HG02588 (cell line): ENCODE measurements around the gene SLC1A2.
A peak's percentile ranks its signal among the peaks of the same experiment; 100 is the strongest.

Source experiments
- ATAC-seq: cut with Tn5 transposase; IDR thresholded peaks from one replicate; pipeline ENCODE4 v1.9.1; 2021; ENCODE audit warnings: mild to moderate bottlenecking, moderate library complexity; ENCODE audit not compliant: unreplicated experiment

Gene SLC1A2

DNA sequence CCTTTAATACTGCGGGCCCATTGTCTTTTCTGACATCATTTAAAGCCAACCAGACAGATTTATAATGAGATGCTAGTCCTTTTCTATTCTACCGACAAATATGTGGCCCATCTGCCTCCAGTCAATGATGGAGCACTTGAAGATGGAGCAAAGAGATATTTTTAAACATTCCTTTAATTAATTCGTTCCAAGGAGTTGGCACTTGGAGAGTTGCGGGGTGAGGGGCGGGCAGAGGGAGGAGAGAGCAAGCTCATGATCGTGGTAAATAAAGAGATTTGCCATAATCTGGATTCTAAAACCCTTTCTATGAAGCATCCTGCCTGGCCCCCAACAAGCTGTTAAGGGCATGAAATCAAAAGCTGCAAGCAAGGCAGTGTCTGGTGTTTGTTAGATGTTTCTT is 5.0 kb downstream of the SLC1A2 start:
- ATAC-seq: no peak

DNA sequence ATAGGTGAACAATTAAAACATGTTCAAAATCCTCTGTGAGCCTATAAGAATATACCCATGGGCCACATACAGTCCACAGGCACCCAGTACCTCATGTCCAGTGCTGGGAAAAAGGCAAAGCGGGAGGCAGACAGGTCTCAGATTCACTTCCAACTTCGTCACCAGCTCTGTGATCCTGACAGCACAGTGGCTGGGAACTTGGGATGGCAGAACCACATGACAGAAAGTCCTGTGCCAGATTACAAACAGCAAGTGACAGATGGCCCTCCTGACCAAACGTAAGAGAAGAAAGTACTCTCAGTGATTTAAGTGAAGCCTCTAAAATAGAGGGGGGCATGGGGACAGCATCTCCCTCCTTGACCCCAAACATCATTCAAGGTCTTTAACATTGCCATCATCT is 5.8 kb downstream of the SLC1A2 start:
- ATAC-seq: no peak

DNA sequence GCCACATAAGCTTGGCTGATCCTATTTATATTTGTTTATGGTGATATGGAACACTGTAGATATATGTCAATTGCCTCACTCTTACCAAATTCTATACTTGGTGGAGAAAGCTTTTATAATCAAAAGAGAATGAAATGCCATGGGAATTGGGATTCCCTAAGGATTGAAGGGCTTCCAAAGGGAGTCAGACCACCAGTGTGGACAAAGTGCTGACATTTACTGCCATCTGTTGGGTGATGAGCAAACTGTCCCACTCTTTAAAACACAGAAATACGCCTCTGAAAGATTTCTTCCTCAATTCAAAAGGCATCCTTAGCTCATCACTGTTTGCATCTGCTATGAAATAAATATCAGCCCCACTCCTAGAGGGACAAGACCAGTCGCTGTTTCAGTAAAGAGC is 7.1 kb downstream of the SLC1A2 start:
- ATAC-seq: no peak

DNA sequence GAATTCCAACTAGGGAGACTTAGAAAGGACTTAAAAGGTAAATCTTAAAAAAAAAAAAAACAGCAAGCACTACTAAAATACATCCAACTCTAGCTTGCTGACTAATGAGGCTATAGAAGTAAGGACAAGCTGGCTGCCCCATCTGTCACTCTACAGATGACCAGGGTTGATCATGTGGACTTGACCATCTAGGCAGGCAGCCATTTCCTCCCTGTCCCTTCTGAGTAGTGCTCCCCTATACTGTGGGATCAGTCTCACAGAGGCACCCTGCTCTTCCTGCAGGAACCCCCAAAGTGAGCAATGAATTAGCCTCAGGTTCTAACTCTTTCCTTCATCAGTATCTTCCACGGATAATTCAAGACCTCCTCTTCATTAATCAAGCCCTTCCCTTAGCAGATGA is 12.3 kb downstream of the SLC1A2 start:
- ATAC-seq: no peak

DNA sequence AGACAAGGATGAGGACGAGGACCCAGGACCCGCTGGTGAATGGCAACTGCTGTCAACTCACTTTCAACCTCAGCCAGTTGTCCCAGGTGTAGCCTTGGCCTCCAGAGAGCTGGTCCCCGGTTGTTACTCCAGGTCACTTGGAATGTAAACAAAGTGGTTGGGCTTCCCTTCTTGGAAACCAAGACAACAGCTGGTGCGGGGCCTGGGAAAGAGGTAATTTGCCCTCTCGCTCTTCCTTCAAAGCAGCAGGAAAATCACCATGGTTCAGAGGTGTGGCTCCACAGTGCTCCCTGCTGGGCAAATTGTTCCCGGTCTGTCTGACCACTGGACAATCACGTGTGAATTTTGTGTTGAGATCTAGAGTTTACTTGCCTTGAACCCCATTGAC is 15.0 kb downstream of the SLC1A2 start:
- no peak for ATAC-seq

DNA sequence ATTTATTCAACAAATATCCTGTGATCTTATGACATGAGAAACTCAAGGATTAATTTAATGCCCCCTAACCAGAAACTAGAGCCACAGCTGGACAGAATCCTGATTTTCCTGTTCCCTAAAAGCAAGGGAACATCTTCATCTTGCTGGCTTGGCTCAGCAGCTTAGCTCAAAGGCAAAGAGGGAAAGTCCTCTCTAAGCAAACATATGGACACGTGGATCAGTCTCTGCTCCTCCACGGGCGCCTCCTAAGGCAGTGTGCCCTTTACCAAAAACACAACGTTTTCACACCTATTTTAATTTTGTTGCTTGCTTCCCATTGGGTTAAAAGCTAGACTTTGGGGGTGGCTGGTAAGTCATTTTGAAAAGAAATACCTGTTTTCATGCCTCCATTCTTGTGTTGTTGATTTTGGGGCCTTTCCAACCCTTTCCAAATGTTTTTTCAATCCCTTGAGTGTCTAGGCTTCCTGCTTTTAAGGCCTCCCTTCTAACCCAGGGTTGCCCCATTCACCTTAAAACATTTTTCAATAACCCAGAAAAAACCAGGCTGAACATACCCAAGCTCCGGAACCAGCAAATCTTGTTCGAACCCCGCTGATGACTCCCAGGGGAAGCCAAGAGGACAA is 15.5 kb downstream of the SLC1A2 start:
- no peak for ATAC-seq

DNA sequence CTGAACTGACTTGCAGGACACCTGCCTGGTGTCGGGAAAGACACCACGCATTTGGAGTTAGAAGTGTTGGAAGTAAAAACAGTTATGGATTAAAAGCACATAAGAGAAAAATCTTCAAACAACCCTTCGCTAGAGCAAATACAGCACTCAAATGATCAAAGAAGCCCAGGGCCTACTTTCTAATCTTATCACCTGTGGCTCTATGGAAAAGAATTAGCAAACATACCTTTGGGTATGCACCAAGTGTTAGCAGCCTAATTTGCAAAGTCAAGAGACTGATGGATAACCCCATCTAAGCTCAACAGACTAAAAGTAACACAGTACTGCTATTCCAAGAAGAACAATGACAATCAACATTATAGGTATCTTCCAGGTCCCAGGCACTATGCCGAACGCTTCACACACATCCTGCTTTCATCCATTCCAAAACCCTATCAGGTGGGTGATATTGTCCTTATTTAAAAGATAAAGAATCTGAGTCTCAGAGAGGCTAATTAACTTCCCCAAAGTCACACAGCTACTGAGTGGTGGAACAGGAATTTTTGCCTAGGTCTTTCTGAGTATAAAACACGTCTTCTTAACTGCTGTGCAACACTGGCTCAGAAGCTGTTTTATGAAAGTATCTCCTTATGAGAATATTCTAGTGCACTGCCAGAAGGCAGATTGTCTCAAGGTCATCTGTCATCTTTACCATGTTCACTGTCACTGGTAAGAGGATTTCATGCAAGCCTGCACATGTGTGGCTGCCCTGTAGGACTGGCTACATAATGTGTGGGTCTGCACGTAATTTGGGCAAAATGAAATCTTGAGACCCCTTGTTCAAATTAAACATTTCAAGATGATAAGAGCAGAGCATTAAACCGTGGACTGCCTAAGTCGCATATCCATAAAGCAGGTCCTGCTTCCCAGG is 16.4 kb downstream of the SLC1A2 start:
- no peak for ATAC-seq

DNA sequence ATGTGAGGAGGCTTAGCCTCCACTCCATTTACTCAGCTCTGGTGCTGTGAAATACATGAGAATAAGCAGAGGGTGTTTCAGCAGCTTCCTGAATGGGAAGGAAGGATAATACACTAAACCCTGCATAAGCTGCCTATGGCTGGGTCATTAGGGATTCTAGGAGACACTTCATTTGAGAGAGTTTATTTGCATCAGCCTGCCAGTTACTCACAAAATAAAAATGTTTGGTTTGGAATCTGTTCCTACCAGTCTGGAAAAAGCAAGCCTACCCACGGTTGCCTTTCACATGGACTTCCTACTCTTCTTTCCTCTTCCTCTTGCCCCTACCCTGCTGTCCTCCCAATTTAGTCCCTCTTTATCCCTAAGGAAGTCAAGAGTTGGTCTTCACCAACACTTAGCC is 20.5 kb downstream of the SLC1A2 start:
- ATAC-seq: no peak

DNA sequence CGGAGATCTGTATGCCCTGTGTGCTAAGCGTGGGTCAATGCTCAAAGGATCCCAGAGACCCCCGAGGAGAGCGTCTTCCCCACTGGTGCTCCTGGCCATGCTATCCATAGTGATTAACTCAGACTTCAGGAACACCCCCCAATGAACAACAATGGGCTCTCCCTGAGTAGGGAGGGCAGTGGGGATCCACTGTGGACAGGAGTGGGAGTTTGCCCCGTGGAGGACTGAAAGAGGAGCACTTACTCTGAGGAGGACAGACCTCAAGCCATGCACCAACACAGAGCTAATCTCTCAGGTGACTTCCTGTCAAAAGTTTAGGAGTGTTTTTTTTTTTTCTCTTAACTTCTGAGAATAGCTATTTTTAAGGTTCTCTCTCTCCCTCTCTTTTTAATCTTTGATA is 24.4 kb downstream of the SLC1A2 start:
- no peak for ATAC-seq

DNA sequence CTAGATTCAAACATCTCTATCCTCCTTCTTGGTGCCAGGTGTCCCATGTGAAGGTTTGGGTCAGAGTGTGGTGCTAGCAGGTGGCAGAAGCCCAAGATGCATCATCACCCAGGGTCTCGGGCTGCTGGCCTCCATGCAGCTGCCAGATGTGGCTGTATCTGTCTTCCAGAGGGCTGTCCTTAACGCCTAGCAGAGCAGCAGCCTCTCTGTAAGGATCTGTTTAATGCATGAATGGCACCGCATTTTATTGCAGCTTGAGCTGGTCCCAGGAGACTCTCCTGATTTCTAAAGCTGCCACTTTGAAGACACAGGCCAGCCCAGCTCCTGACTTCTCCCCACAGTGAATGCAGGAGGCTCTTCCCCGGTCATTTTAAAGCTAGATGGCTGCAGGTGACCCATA is 26.3 kb downstream of the SLC1A2 start:
- ATAC-seq: no peak

DNA sequence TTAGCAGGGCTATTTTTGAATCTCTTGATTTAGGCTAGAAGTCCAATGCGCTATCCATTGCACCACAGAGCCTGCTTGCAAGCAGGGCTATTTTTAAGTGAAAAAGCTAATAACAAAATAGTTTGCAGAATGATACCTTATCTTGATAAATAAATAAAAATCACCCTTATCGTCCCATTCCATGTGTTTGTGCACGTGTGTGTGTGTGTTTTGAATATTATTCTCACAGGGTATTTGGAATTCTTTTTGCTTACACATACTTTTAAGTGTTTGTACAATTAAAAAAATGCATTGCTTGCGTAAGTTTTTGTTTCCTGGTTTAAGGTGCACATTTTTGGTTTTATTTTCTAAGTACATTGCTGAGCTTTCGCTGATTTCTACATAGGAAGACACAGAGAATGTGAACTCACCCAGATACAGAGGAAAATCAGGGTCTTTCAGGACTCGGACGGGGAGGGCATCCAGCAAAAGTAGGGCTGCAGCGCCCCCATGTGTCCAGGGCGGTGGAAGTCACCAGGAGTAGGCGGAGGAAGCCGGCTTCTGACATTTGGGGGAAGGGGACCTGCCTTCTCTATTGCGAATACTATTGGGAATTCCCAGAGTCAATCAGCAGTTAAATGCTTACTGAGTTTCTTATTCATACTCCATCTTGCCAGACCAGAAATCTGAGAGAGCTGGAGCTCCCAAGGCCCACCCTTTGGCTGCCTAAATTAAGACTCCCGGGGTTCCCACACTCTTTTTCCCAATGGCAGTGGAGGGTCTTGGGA is 27.3 kb downstream of the SLC1A2 start:
- peak; percentile 55 for ATAC-seq

DNA sequence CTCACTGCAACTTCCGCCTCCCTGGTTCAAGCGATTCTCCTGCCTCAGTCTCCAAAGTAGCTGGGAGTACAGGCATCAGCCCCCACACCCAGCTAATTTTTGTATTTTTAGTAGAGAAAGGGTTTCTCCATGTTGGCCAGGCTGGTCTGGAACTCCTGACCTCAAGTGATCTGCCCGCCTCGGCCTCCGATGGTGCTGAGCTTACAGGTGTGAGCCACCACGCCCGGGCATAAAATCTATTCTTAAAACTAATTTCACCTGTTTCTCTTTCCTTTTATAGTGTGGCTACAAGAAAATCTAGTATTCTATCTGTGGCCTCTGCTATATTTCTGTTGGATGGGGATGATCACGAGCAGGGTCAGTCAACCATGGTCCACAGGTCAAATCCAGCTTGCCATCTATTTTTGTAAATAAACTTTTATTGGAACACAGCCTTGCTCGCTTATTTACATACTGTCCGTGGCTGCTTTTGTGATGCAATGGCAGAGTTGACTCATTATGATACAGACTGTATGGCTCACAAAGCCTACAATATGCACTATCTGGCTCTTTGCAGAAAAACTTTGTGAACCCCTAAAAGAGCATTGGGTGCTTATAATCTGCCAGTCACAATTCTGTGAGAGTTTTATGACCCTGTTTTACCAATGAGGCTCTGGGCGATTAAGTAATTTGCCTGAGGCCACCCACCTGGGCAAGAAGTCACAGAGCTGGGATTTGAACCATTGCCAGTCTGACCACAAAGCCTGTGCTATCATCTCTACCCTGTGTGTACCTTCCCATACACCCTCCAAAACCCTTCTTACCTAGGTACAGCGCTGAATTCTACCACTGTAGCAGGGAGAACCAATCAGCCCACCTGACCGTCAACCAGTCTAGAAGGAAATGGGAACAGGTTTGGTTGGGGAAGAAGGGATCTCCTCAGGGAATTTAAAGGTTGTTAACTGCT is 28.3 kb downstream of the SLC1A2 start:
- ATAC-seq: peak; percentile 74

DNA sequence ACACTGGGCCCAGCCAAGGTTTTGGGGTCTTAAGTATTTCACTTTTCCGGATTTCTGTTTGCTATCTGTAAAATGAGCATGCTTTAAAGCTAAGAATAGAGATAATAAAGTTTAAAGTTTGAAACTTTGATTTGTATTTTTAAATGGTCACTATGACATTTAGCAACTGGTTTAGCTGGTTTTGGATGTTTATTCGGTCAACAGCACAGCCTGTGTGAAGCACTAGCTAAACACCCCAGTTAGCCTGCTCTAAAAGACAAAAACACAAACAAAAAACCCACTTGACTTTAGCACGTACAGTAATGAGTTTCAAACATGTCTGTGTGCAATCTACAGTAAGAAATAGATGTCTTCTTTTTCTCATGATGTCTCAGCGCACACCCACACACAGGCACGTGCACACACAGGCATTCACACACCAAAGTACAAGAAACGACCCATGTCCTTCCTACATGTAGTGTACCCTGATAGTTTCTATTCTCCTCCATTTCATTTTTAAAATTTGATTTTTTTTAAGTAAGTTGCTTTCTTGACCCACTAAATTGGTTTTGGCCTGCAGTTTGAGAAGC is 29.4 kb downstream of the SLC1A2 start:
- no peak for ATAC-seq

DNA sequence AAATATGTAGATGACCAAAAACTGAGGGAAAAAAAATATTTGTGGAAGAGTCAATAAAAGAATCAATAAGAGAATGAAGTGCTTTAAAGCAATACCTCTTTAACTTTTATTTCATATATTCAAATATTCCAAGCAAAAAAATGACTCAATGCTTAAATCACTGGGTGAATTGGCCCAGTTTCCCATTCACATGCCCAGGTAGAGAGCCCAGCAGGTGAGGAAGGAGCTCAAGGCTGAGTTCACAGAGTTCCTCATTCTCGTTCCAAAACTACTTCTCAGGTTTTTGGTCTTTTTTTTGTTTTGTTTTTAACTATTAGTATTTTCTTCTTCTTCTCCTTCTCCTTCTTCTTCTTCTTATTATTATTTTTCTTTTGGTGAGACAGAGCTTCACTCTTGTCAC is 30.2 kb downstream of the SLC1A2 start:
- ATAC-seq: no peak

DNA sequence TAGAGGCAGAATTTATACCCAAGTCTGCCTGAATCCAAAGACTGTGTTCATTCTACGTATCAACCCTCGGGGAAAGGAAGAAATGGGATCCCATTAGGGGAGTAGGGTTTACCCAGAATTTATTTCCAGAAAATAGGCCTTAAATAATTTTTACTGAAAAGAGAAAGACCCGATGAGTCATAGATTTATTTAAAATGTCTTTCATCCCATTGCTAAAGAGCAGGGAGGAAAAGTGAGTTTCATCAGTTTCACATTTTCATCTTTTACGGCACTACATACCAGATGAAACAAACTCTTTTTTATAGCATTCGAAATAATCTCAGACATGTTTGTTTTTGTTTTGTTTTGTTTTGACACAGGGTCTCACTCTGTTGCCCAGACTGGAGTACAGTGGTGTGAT is 31.3 kb downstream of the SLC1A2 start:
- no peak for ATAC-seq

DNA sequence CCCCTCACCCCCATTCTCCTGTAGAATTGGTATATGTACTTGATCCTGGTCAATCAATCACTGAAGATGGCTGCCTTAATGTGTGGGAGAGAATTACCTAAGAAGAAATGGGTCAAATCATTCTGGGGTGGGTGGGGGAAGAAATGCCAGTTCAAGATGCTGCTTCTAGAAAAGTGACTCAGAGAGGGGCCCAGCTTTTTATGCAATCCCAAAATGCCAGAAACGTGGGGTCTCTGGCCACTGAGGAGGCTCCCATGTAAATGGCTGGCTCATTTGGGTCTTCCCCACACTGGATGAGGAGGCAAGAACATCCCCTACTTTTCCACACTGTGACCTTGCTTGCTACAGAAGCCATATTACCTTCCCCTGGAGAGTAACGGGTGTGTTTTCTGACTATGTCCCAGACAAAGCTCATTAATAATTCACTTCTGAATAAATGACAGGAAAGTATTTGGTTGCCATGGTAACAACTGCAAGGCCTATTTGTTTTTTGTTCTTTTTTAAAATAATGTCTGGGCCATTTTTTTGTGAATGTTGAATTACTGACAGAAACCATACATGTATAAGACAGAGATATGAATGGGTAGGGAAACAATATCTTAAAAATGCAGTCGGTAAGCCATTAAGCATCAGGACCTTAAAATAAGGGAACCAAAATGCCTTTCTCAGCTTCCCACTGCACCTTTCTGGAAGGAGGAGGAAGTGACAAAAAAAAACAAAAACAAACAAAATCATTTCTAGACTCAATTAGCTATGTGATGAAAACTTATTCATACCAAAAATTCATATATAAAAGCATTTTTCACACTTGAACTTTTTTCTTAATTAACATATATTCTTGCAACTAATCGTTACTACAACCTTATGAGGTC is 32.0 kb downstream of the SLC1A2 start:
- ATAC-seq: no peak

DNA sequence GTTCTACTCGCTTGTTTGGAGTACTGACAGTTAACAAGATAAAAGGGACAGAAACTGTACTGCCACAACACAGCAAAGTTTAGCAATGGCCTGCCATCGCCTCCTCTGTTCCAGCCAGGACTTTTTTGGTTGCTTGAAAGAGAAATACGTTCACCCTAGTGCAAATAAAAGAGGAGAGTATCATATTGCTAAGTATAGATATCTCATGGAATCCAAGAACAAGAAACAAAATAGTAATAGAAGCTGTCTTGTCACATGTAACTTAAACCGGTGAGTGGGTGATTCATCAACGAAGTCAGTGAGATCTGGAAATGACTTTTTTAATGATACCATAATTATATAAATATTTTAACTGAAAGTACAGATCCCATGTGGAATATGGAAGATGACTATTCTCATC is 35.4 kb downstream of the SLC1A2 start:
- ATAC-seq: no peak

DNA sequence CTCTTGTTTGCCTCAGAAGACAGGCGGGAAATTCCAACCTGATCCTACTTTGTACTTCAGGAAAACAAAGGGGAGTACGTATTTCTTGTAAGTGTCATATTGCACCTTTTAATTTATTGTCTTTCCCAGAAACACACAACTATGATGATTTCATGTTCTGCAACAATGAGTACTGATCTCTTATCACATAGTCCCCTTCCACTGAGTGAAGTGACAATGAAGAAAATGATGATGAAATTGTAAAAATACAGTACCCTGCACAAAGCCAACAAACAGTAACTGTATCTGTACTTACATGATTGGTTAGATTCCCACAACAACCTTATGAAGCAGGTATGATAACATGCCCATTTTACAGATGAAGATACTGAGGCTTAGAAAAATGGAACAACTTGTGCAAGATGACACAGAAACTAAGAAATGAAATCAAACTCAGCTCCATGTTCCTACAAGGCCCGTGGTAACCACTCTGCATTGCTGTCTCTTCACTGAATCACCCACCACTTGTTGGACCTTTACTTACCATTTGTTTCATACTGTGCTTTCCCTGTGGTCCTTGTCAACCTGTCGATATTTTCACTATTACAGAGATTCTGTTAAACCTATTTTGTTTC is 37.5 kb downstream of the SLC1A2 start:
- ATAC-seq: no peak

DNA sequence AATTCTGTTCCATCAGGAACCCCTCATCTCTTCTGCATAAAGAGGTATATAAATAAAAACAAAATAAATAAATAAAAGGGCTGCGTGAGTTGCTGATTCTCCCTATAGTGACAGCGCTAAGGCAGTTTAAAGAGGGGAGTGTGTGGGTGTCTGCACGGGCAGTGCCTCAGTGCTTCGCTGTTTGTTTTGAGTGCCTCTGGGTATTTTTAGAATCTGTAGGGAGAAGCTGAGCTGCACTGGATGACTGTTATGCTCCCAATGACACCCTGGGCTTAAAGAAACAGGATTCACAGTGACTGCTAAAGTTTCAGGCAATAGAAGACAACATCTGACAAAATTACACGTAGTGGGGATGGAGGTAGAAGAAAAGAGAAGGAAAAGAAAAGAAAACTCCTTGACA is 38.8 kb downstream of the SLC1A2 start:
- ATAC-seq: no peak
